Mucosa of stomach (tissue), 1 donor: Measurements from ENCODE around the gene CCNDBP1.
"Not testable (repeated sequence)": the region's sequence is repeated elsewhere in the genome, so short reads cannot be mapped to it uniquely, and the experiment has no call there.

ENCODE experiments used
- H3K27me3 ChIP-seq: one replicate; pipeline ENCODE4 v1.7.0; 2013; ENCODE audit warnings: mild to moderate bottlenecking, low read length; ENCODE audit not compliant: control insufficient read depth, insufficient read depth
- H3K36me3 ChIP-seq: one replicate; pipeline ENCODE4 v1.7.0; 2013; ENCODE audit warnings: low read length; ENCODE audit not compliant: control insufficient read depth, insufficient read depth
- H3K4me1 ChIP-seq: one replicate; pipeline ENCODE4 v1.7.0; 2013; ENCODE audit warnings: mild to moderate bottlenecking, low read length; ENCODE audit not compliant: control insufficient read depth, insufficient read depth
- H3K4me3 ChIP-seq: one replicate; pipeline ENCODE4 v1.7.0; 2013; ENCODE audit warnings: low read length
- H3K9ac ChIP-seq: one replicate; pipeline ENCODE4 v1.7.0; 2013; ENCODE audit warnings: mild to moderate bottlenecking, low read length, moderate library complexity
- H3K9me3 ChIP-seq: one replicate; pipeline ENCODE4 v1.7.0; 2013; ENCODE audit warnings: mild to moderate bottlenecking, low read length, moderate library complexity; ENCODE audit not compliant: control insufficient read depth
- donor health status: Pancreatic carcinoma.

The CCNDBP1 gene

DNA sequence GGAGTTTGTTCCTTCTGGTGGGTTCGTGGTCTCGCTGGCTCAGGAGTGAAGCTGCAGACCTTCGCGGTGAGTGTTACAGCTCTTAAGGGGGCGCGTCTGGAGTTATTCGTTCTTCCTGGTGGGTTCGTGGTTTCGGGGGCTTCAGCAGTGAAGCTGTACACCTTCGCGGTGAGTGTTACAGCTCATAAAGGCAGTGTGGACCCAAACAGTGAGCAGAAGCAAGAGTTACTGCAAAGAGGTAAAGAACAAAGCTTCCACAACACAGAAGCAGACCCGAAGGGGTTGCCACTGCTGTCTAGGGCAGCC, 40.7 kb downstream of the CCNDBP1 start:
- H3K4me1 ChIP-seq, H3K4me3 ChIP-seq, H3K27me3 ChIP-seq, H3K36me3 ChIP-seq, H3K9me3 ChIP-seq, H3K9ac ChIP-seq: not testable (repeated sequence)

DNA sequence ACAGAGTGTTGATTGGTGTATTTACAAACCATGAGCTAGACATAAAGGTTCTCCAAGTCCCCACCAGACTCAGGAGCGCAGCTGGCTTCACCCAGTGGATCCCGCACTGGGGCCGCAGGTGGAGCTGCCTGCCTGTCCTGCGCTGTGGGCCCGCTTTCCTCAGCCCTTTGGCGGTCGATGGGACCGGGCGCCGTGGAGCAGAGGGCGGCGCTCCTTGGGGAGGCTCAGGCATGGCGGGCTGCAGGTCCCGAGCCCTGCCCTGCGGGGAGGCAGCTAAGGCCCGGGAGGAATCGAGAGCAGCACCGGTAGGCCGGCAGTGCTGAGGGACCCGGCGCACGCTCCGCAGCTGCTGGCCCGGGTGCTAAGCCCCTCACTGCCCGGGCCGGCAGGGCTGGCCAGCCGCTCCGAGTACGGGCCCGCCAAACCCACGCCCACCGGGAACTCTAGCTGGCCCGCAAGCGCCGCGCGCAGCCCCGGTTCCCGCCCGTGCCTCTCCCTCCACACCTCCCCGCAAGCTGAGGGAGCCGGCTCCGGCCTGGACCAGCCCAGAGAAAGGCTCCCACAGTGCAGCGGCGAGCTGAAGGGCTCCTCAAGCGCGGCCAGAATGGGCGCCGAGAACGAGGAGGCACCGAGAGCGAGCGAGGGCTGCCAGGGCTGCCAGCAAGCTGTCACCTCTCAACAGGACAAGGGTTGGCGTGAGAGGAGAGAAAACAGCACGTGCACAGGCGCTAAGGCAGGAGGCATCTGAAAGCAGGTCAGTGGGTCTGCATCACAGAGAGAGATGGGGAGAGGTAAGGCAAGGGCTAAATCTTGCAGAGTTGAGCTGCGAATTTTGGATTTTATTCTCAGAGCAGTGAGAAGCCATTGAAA, 41.5 kb downstream of the CCNDBP1 start:
- Histone ChIP-seq H3K4me1 (no peaks in the 10 kb centered on the region), H3K36me3 (no peaks in the 10 kb centered on the region), H3K9ac (no peak overlapping the region), H3K27me3 (no peaks in the 10 kb centered on the region), H3K9me3 (no peaks in the 10 kb centered on the region), H3K4me3 (no peak overlapping the region)

DNA sequence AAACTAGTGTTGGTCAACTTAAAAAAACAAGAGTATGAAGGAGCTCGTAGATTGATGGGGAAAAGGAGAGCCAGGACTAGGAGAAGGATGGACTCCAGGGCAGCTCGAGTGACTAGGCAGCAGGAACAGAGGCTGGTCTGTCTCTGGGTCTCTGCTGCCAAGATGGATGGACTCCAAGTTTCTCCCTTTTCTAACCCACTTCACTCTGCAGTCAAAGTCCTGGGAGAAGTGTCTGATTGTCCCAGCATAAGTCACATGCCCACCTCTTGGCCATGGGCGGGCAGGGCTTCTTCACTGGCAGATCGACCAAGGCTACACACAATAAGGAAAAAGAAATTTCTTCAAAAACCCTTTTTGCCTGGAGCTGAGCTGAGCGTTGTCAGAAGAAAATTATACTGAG, 44.8 kb downstream of the CCNDBP1 start:
- Histone ChIP-seq H3K27me3 (peaks cover 2% of the 10 kb centered on the region), H3K9ac (no peak overlapping the region), H3K36me3 (no peaks in the 10 kb centered on the region), H3K9me3 (no peaks in the 10 kb centered on the region), H3K4me1 (no peaks in the 10 kb centered on the region), H3K4me3 (no peak overlapping the region)

DNA sequence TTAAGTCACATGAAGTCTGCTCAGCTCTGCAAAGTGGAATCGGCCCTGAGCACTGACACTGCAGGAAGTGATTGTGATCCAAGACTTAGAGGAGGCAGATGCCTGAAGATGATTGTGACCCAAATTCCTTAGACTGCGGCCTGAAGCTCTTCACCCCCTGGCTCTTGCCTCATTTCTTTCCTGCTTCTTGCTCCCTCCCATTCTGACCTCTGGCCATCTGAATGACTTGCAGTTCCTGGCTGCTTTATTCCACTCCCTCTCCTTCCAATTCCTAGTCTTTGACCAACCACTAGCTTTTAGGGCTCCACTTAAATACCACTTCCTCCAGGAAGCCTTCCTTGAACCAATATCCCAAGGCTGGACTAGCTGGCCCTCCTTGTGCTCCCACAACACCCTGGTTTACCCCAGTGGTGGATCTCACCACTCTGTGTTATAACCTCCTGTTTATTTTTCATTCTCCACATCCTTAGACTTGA, 45.5 kb downstream of the CCNDBP1 start:
- Histone ChIP-seq H3K36me3 (no peaks in the 10 kb centered on the region), H3K4me1 (no peaks in the 10 kb centered on the region), H3K4me3 (no peak overlapping the region), H3K9me3 (no peaks in the 10 kb centered on the region), H3K9ac (no peak overlapping the region), H3K27me3 (peaks cover 2% of the 10 kb centered on the region)

DNA sequence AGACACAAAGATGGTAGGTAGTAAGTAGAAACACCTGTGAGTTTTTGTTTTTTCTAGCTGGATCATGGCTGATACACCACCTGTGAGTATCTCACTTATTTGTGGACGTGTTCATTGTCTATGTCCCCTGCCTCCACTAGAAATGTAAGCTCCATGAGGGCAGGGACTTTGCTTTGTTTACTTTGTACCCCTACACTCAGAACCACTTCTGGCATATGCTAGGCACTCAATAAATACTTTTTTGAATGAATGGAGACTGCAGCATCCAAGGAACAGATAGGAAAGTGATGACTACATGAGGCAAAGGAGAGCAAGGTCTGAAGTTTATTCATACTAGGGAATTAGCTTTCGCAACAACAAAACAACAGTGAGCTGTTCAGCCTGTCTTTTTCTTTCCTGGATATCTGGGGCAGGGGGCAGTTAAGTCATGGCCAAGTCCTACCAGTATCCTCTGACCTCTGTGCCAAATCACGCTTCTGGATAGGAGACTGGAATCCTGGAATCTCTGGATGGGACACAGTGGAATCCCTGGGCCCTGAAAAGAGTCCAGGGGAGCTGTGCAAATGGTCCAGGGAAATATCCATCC, 47.2 kb downstream of the CCNDBP1 start:
- no peaks in the 10 kb centered on the region for H3K4me1 ChIP-seq
- no peak overlapping the region for H3K9ac ChIP-seq
- H3K9me3 ChIP-seq = no peaks in the 10 kb centered on the region
- H3K36me3 ChIP-seq = no peaks in the 10 kb centered on the region
- H3K4me3 ChIP-seq = no peak overlapping the region
- H3K27me3 ChIP-seq = peaks cover 2% of the 10 kb centered on the region

DNA sequence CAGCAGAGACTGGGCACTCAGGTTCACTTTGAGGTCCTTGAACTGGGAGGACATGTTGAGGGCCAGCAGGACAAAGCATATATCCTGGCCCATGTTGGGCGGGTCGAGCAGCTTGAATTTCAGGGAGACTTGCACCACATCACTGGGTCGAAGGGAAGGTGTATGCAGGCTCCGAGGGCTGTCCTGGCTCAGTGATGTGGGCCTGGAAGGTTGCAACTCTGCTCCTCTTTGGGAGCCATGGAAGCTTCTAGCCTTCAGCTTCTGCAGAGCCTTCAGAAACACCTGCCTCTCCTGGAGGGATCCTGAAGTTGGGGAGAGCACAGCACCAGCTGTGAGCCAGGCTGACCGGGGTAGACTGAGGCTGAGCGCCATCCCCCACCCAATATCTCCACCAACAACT, 50.3 kb downstream of the CCNDBP1 start:
- Histone ChIP-seq H3K27me3 (peaks cover 2% of the 10 kb centered on the region), H3K9ac (no peak overlapping the region), H3K4me3 (no peak overlapping the region), H3K36me3 (no peaks in the 10 kb centered on the region), H3K9me3 (no peaks in the 10 kb centered on the region), H3K4me1 (no peaks in the 10 kb centered on the region)

DNA sequence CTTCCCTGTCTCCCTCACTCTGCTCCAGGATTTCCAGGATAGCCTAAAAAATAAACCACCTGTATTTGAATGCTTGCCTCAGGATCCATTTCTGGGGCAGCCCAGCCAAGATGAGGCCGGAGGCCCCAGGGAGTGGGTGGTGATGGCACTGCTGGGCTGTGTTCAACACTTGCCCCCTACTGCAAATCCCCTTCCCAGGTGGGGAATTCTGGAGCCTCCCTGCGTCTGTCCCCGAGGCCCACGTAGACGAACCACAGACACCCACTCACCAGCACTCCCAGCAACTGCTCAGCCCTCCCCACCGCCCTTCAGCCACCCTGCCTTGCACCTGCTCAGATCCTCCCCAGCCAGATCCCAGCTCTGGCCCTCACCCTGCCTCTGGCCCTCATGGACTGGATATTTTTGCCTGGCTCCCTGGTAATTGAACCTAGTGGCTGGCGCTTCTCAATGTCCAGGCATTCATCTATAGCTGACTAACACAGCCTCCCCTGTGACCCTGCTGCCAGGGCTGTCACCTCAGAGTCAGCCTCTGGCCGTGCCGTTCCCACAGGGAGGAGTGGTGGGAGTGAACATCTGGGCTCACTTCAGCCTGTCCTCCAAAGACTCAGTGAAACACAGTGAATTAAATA, 52.8 kb downstream of the CCNDBP1 start:
- Histone ChIP-seq H3K27me3 (peaks cover 2% of the 10 kb centered on the region), H3K4me1 (no peaks in the 10 kb centered on the region), H3K9me3 (no peaks in the 10 kb centered on the region), H3K4me3 (no peak overlapping the region), H3K36me3 (no peaks in the 10 kb centered on the region), H3K9ac (no peak overlapping the region)

DNA sequence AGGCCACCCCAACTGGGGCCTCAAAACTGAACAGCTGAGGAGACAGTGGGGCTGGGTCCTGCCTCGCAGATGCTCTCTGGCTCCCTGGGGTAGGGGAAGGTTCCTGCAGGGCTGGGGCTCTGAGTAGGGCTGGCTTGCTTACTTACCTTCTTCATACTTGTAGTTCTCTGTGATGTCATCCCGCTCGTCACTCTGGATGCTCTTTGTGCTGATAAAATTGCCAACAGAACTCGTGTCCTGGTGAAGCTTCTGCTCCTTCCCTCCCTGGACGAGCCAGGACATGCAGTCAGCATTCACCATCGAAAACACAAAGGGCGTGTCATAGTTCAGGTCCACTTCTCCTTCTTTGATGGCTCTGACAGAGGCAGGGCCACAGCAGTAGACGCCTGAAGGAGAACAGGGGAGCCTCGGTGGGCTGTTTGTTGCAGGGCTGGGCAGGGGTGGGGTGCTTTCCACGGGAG, 53.5 kb downstream of the CCNDBP1 start:
- no peaks in the 10 kb centered on the region for H3K36me3 ChIP-seq
- no peaks in the 10 kb centered on the region for H3K4me1 ChIP-seq
- peaks cover 2% of the 10 kb centered on the region for H3K27me3 ChIP-seq
- no peak overlapping the region for H3K4me3 ChIP-seq
- H3K9ac ChIP-seq = no peak overlapping the region
- H3K9me3 ChIP-seq = no peaks in the 10 kb centered on the region

DNA sequence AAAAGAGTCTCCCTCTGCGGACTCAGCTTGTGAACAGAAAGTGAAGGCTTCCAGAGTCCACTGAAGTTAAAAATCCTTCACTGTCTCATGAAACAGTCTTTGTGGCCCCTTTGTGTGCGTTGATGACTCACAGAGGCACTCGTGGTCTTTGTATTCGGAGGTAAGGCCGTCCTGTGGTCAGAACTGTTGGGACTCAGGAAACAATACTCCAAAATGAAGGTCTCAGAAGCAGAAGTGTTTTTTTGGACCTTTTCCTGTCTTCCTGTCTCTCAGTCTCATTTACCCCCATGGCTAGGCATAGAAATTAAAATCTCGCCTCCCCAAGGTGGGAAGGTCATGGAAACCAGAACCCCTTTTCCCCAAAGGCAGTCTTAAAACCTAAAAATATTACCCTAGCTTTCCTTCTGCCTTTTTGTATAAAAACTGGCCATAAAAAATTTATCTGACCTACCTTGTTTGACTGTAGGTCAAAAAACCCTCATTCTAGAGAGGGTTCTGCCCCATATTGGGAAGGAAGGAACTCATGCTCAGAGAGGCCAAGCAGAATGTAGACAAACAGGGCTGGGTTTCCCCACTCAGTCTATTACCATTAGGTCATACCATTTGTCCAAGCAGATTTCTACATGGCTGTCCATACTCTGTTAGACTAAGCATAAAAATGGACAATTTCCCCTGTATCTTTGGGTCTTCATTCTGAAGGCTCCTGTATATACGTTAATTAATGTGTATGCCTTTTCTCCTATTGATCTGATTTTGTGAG, 54.7 kb downstream of the CCNDBP1 start:
- Histone ChIP-seq H3K36me3 (no peaks in the 10 kb centered on the region), H3K4me3 (no peak overlapping the region), H3K4me1 (no peaks in the 10 kb centered on the region), H3K27me3 (peaks cover under 1% of the 10 kb centered on the region), H3K9ac (no peak overlapping the region), H3K9me3 (no peaks in the 10 kb centered on the region)

DNA sequence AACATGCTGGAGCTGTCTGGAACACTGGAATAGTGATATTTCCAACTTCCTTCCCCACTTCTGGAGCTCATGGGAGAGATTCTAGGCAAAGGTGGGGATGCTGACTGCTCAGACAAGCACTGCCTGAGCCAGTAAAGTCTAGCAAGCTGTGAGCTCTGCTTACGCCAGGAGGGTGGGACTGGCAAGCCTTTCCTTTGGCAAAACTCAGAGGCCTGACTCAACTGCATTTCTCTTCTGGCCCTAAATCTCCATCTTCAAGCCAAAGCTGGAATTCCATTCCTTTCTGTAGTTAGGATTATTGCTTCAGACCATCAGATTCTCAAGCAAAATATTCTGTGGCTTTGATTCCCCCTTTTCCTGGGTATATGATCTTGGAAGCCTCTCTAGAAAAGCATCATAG, 55.9 kb downstream of the CCNDBP1 start:
- H3K9ac ChIP-seq = no peak overlapping the region
- no peaks in the 10 kb centered on the region for H3K27me3 ChIP-seq

DNA sequence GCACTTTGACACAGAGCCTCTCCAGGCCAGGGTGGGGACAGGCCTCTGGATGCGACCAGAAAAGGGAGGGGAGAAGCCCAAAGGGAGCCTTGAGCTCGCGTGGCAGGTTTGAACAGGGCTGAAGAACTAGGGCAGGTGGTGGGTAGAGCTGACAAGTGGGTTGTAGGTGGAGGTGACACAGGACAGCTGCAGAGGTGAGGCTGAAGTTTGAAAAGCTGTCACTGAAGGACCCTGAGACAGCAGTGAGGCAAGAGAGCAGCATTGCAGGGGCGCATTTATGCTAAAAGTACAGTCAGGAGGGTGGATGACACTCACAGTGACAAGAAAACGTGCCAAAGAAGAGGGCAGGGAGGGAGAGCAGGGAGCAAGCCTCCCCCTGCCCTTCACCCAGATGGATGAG, 57.4 kb downstream of the CCNDBP1 start:
- no peaks in the 10 kb centered on the region for H3K27me3 ChIP-seq
- no peaks in the 10 kb centered on the region for H3K36me3 ChIP-seq
- no peaks in the 10 kb centered on the region for H3K4me1 ChIP-seq
- no peak overlapping the region for H3K4me3 ChIP-seq
- no peaks in the 10 kb centered on the region for H3K9me3 ChIP-seq
- no peak overlapping the region for H3K9ac ChIP-seq

More for the DNA sequence above, 55.9 kb downstream of the CCNDBP1 start:
- H3K4me1 ChIP-seq = no peaks in the 10 kb centered on the region
- H3K36me3 ChIP-seq = no peaks in the 10 kb centered on the region
- no peak overlapping the region for H3K4me3 ChIP-seq
- H3K9me3 ChIP-seq = no peaks in the 10 kb centered on the region
